ENCODE data around the gene TMEM263.
"Not testable (repeated sequence)": the region's sequence is repeated elsewhere in the genome, so short reads cannot be mapped to it uniquely, and the experiment has no call there.

The TMEM263 gene

DNA sequence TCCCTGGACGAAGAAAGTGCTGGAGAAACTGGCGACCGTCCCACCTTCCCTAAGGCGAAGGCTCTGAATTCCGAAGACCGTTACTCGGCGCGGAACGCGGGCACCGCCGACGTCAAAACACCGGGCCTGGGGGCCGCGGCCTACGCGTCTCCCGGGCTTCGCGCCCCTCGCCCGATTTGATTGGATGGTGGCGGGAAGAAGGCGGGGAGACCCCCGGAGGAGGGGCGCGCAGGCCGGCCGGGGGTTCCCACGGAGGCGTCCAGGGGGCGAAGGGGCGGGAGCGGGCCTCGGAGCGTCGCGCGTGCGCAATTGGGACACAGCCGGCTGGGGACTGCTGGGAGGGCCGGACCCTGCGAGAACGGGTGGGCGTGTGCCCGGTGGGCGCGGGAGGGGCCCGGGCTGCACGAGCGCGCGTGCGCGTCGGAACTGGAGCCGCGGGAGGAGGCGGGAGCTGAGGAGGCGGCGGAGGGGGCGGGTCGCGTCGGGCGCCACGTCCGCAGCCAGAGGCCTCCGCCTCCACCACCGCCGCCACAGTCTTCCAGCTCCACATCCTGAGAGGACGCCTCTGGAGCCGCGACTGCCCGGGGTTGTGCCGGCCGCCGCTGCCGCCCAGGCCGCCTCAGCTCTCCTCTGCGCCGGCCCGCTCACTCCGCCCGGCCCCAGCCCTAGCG, at the start of gene TMEM263:
Gene TMEM263 (plus strand): TSS at position 531 of the 671 bp plus-strand sequence. CDS start 11,210 bp downstream, outside the sequence.
- peak; percentile 93 for DNase-seq

DNA sequence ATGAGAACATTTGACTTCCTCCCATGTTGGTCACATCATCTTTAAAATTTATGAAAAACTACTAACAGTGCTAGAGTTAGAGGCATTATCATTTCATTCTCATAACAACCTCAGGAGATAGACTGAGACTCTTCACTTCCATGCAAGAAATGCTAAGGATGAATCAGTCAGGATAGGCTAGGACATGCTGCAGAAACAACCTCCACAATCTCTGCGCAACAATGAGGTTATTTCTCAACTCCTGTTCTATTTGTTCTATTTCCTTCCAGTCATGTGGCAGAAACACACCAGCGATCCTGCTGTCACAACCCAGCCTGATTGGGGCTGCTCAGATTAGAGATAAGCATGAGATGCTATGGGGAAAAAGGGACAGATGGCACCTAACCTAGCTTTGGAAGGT, 49.0 kb upstream of the TMEM263 start:
- DNase-seq, result no peak

DNA sequence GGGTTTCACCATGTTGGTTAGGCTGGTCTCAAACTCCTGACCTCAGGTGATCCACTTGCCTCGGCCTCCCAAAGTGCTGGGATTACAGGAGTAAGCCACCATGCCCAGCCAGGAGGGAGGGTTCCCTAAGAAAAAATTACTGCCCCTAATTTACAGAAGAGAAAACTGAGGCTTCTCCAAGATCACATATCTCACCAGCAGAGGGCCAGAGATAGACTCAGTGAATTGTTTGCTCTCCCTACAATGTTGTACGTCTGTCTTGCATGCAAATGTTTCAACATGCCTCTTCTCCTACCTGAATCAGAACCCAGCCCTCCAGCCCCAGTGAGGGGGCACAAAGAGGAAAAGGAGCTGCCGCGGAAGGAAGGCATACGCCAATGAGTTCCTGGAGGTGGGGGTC, 48.3 kb upstream of the TMEM263 start:
- no peak for DNase-seq

DNA sequence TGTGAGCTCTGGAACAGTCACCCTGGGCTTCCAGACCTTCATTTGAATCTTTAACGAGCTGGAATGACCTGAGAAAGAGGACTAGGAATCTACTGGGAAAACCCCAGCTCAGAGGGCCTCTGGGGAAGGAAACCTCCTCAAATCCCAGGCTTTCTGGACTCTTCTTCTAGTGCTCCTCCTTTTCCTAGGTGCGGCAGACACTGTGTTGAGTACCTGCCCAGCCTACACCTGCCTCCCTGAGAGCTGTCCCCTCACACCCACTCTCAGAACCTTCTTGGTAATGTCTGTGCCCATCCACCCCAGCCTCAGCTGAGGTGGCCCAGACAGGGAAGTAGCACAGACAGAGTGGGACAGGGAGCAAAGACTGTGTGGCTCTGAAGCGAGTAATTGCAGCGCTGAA, 47.9 kb upstream of the TMEM263 start:
- DNase-seq, result no peak

DNA sequence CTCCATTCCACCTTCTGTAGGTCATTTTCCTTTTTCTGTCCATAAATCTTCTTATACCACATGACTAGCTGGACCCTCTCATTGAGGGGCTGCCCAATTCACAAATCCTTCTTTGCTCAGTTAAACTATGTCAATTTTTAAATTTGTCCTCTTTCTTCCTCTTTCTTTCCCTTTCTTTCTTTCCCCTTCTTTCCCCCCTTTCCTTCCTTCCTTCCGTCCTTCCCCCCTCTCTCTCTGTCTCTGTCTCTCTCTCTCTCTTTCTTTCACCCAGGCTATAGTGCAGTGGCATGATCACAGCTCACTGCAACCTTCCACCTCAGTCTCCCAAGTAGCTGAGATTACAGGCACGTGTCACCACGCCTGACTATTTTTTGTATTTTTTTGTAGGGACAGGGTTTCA, 47.1 kb upstream of the TMEM263 start:
- no peak for DNase-seq

DNA sequence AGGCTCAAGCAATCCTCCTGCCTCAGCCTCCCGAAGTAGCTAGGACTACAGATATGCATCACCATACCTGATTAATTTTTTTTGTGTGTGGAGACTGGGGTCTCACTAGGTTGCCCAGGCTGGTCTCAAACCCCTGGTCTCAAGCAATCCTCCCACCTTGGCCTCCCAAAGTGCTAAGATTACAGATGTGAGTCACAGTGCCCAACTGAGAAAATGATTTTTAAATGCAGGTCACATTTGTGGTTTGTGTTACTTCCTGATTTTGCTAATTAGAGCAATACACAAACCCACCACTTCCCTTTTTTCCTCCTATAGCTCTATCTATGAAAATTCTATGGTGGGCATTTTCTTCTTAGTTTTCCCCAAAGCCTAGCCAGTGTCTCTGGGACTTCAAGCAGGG, 45.5 kb upstream of the TMEM263 start:
- DNase-seq, result no peak

DNA sequence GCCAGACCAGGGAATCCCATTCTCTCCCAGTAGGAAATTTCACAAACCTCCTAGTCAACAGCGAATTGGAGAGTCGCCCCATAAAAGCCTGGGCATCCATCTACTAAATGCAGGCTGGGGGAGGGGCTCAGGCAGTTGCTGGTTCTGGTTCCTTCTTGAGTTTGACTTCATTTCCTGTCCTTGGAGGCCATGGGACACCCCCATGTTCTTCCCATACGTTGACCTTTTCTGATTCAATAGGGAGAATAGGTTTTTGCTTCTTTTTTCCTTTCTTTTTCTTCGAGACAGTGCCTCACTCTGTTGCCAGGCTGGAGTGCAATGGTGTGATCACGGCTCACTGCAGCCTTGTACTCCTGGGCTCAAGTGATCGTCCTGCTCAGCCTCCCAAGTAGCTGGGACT, 44.1 kb upstream of the TMEM263 start:
- DNase-seq, result no peak

DNA sequence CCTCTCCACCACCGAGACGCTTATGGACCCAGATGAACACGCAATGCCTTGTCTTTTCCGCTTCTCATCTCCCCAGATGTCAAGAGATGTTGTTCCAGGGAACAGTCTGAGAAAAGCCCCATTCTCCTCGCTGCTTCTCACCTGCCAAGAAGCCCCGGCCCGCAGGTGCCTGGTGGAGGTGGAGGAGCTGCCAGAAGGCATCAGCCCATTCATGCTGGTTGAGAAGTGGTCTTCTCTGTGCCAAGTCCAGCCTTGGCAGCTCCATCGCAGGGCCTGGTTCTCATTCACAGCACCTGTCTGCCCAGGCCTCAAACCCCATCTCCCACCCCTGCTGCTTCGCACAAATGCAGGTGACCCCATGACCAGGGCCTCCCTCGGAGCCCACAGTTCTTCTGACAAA, 42.3 kb upstream of the TMEM263 start:
- no peak for DNase-seq

DNA sequence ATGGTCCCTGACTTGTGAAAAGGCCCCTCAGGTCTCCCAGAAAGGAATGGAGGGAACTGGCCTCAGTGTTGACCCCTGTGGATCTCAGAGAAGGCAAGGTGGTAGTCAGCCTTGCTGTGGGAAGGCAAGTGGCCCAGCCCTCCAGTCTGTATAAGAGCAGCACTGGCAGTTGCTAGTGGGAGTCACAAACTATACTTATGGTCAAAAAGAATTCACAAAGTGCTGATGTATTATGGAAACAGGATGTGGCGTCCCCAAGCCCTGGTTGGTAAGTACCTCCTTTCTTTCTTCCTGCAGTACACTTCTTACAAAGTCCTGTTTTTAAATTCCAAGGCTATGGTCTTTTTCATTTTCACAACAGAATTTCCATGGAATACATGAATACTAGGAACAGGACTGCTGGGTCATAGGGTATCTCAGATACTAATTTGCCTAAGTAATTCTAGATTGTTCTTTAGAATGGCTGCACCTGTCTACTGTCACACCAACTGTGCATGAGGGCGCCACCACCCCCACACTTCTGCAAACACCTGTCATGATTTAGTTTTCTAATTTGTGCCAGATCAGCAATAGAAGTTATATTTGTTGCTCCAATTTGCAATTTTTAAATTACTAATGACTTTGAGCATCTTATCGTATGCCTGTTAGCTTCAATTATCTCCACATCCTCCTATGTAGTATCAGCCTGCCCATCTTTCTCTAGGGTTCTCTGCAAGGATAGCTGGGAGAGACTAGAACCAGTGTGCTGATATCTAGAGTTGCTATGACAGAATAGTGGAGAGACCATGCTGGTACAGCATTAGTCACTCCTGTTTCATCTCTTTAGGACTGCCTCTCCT, 40.7 kb upstream of the TMEM263 start:
- DNase-seq, result peak; percentile 37

DNA sequence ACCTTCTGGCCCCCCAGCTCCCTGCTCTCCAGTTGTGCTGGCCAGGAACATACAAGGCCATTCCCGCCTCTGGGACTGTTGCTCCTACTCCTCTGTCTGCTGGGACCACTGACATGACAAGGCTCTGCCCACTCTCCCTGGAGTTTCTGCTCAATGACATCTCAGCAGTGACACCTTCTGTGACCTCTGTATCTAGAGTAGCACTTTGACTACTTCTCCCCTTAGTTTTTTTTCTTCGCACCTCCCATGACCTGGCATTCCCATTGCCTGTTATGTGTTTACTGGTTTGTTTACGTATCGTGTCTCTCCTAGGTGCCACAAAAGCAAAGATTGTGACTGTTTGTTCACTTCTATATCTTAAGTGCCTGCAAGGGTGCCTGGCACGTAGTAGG, 40.1 kb upstream of the TMEM263 start:
- peak; percentile 32 for DNase-seq

DNA sequence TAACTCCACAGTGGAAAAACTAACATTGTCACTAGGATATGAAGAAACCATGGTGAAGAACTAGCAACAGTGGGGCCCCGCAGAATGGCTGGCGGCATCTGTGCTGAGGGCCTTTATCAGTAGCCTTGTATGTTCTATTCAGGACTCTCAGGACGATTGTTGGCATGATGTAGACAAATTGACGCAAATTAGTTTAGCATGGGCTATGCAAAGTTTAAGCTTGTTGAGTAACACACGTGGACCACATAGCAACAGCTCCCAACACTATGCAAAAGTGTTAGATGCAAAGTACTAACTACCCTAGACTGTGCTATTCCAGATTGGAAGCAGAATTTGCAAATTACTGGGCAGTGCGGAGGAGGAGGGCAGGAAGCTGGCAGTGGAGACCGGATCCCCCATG, 38.2 kb upstream of the TMEM263 start:
- DNase-seq, result no peak

DNA sequence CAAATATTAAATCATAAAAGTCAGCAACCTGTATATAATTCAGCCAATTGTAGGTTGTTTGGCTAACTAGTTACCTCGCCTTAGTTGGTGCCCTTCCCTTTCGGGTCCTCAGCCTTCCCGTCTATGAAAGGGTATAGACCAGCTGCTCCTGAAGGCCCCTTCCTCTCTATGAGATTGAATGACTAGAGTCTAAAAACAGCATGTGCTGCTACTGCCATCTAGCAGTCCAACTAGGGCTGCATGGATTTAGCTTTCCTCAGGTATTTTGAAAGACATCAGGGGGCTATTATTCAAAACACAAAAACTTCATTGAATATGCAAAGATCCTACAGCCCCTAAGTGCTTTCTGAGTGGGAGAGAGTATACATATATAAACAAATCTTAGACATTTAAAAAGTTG, 37.0 kb upstream of the TMEM263 start:
- no peak for DNase-seq

DNA sequence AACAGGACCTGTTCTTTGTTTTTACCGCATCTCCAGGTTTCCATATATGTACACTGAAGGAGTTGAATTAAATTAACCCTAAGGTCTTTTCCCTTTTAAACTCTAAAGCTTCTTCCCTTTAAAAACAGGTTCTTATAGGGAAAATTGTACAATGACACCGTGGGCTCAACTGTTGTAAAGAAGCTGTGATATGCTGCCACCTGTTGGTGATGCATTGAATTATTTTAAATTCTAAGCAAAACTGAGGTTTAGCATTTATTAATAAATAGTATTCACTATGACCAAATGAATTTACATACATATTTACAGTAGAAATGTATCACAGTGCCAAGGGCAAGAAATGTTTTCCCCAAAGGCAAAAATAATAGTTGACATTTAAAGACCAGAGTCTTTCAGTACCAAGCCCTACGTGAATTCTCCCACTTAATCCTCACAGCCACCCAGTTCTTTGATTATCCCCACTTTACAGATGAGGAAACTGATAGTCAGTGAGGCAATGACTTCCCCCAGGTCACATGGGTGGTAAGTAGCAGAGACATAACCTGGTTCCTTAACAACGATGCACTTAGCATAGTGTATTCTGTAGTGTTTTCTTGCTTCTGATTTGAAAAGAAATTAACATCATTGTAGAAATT, 35.7 kb upstream of the TMEM263 start:
- DNase-seq, result no peak

DNA sequence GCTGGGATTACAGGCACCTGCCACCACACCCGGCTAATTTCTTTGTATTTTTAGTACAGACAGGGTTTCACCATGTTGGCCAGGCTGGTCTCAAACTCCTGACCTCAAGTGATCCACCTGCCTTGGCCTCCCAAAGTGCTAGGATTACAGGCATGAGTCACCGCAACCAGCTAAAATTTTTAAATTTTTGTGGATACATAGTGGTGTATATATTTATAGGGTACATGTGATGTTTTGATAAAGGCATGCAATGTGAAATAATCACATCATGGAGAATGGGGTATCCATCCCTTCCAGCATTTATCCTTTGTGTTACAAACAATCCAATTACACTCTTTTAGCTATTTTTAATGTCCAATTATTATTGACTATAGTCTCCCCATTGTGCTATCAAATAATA, 33.7 kb upstream of the TMEM263 start:
- DNase-seq, result not testable (repeated sequence)

DNA sequence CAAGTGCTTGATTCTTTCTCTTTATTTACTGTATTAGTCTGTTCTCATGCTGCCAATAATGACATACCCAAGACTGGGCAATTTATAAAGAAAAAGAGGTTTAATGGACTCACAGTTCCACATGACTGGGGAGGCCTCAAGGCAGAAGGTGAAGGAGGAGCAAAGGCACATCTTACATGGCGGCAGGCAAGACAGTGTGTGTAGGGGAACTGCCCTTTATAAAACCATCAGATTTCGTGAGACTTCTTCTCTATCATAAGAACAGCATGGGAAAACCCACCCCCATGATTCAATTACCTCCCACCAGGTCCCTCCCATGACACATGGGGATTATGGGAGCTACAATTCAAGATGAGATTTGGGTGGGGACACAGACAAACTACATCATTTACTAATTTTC, 32.1 kb upstream of the TMEM263 start:
- DNase-seq, result not testable (repeated sequence)

DNA sequence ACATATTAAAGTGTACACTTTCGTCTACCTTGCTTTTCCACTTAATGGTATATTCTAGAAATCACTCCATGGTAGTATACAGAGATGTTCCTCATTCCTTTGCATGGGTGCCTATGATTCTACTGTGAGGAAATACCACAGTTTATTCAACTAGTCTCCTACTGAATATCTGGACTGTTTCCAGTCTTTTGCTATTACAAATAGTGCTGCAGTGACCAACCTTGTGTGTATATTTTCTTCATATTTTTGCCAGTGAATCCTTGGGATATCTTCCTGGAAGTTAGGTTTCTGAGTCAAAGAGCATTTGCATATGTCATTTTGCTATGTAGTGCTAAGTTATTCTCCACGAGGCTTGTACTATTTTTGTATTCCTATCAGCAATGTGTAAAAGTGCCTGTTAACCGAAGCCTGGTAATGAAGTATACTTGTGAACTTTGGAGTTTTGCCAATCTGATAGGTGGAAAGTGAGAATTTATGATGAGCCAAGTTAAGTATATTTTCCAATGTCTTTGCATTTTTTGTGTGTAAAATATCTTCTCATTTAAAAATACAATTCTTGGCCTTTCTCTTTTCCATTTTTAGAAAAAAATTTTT, 31.3 kb upstream of the TMEM263 start:
- no peak for DNase-seq

DNA sequence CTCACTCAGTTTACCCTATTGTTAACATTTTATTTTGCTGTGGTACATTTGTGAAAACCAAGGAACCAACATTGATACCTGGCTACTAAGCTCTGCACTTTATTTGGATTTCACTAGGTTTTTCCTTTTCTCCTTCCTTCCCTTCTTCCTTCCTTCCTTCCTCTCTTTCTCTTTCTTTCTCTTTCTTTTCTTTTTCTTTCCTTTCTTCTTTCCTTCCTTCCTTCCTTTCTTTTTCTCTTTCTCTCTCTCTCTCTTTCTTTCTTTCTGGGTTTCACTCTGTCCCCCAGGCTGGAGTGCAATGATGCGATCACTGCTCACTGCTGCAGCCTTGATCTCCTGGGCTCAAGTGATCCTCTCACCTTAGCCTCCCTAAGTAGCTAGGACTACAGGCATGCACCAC, 29.1 kb upstream of the TMEM263 start:
- no peak for DNase-seq

DNA sequence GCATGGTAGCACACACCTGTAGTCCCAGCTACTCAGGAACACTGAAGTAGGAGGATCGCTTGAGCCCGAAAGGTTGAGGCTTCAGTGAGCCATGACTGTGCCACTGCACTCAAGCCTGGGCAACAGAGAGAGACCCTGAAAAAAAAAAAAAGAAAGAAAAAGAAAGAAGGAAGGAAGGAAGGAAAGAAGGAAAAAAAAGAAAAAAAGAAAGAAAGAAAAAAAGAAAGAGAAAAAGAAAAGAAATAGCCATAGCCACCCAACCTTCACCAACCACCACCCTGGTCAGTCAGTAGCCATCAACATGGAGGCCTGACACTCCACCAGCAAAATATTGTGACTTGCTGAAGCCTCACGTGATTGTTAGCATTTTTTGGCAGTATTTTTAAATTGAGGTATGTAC, 21.4 kb upstream of the TMEM263 start:
- DNase-seq, result no peak

DNA sequence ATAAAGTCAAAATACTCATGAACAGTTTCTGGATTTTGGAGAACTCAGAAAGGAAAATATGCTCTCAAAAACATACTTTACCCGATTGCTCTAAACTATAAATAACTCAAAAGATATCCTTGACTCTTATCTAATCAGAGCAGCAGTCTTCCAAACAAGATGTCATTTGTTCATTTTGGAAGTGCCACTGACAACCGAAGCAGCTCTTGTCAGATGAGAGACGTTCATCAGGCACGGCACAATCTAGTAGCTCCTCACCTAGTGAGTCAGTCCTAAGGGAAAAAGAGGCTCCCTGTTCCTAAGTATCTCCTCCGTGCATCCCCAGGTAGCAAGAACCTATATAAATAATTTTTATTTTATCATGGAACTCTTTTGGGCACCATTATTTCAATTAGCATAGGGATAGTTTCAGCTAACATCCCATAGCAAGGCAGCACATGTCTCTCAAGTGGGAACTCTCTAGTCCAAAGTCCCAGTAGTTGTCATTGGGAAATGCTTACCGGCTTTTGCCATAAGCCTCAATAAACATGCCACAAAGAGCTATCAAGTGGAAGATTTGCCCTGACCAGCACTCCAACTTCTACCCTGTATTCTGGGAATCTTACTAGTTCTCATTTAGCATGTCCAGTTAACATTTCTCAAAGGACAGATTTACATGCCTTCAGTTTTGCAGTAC, 14.1 kb upstream of the TMEM263 start:
- DNase-seq, result no peak

DNA sequence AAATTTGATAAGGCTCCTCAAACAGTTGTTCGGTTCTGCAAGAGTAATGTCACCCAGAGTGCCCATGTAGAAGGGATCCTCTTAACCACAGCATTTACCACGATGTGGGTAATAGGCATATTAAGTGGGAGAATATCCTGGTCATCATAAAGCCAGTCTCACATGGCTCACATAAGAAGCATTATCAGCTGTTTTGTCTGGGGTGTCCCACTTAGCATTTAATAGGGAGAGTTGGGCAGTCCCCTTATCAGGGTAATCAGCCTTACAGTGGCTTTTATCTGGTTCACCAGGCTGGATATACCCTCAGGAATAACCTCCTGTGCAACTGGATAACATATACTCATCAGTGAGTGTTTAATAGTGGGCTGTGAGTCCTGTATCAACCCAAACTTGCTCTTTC, 12.9 kb upstream of the TMEM263 start:
- no peak for DNase-seq

DNA sequence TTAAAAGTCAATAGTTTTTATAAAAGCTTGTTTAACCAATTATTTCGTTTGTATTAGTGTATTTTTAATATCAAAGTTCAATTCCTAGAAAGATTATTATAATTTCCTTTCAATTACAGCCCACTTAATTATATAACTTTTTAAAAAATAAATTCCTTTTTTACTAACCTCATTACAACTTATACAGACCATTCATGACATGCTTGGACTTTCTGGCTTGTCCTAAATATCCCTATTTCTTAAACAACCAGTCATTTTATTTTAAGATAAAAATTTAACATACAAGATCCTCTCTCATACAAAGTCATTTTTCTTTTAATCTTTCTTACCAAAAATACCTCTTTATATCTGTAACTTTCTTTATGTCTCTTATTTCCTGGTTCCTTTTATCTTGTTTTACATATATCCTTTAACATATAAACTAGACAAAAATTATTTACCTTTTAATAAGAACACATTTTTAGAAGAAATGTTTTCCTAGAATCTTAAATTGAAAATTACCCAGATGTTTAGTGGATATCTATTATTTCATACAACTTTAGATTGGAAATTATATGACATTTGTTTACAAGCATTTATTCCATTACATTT, 10.4 kb upstream of the TMEM263 start:
- no peak for DNase-seq

DNA sequence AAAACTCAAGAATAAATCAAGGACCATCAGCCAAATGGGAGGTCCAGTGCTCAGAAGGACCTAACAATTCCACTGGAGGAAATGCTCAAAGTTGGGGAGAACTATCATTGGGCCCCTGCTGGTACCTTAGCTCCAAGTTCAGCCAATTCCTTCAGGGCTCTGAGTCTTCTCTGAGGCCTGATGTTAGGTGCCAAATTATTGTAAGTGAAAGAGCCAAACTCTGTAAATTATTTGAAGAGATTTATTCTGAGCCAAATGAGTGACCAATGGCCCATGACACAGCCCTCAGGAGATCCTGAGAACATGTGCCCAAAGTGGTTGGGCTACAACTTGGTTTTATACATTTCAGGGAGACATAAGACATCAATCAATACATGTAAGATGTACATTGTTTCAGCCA, 8.2 kb upstream of the TMEM263 start:
- no peak for DNase-seq

DNA sequence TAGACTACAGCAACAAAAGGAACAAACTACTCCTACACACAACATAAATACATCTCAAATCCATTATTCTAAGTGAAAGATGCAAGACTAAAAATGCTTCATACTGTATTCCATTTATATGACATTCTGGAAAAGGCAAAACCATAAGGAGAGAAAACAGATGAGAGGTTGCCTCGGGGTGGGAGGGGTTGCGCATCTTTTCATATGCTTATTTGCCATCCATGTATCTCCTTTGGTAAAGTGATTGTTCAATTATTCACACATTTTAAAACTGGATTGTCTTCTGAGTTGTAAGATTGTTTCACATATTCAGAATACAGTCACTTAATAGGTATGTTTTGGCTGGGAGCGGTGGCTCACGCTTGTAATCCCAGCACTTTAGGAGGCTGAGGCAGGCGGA, 5.1 kb upstream of the TMEM263 start:
- DNase-seq, result no peak
